ENCODE results near the gene MMRN2.

The MMRN2 gene

DNA sequence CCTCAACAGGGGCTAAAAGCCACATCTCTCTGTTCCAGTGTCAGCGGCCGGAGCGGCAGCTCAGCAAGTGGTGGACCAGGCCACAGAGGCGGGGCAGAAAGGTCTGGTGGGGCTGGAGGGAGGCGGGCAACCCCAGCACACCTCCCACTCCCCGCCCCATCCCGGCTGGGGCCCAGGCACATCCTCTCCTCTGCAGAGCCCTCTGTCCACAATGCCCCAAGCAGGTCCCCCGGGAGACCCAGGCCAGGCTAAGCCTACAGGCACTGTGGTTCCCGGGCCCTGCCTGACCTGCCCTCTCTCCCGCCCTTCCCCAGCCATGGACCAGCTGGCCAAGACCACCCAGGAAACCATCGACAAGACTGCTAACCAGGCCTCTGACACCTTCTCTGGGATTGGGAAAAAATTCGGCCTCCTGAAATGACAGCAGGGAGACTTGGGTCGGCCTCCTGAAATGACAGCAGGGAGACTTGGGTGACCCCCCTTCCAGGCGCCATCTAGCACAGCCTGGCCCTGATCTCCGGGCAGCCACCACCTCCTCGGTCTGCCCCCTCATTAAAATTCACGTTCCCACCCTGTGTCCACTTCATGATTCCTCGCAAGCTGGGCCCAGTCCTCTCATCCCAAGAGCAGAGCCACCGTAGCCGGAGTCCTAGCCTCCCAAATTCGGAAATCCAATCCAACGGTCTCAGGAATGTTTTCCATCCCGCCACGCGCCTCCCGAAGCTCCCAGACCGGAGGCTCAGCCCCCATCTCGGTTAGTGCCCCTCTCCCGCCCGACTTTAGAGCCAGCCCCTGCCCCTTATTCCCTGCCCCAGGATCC lies 13.0 kb upstream of the MMRN2 start:
- H3K27ac ChIP-seq (replicated peaks; ENCODE audit: low read length): peak overlapping the region; percentile 47
- H3K4ac ChIP-seq (ENCODE audit: low read length): no peak overlapping the region
- no peaks in the 10 kb centered on the region for H3K36me3 ChIP-seq (replicated peaks in 1 of 2; ENCODE audit: control insufficient read depth in 2 of 2, insufficient read depth in 2 of 2, low read length in 2 of 2)
- no CpG with 5 or more reads among the region's 30 CpGs for WGBS, 2 donors (ENCODE audit: extremely low coverage in 2 of 2, insufficient read length in 2 of 2, insufficient replicate concordance in 1 of 2)
- H4K91ac ChIP-seq (ENCODE audit: low read depth, low read length, poor library complexity): no peak overlapping the region
- peak overlapping the region; percentile 70 for H3K9ac ChIP-seq (ENCODE audit: low read depth, low read length, poor library complexity)
- H2BK12ac ChIP-seq (ENCODE audit: low read length): no peak overlapping the region
- peaks cover 0 to 6% of the 10 kb centered on the region in 2 donors for H3K9me3 ChIP-seq (replicated peaks in 1 of 2; ENCODE audit: control insufficient read depth in 2 of 2, insufficient read depth in 1 of 2, low read depth in 1 of 2, low read length in 2 of 2)
- H3K18ac ChIP-seq (ENCODE audit: low read length): peak overlapping the region; percentile 96
- H3K4me1 ChIP-seq (ENCODE audit: control insufficient read depth in 2 of 2, insufficient read depth in 1 of 2, low read depth in 1 of 2, low read length in 2 of 2): peaks cover 15 to 27% of the 10 kb centered on the region in 2 donors
- peak overlapping the region; percentile 99 for H2AK5ac ChIP-seq (ENCODE audit: low read depth, low read length)
- peak overlapping the region; percentile 14 for H3K14ac ChIP-seq (ENCODE audit: low read length)
- no peak for DNase-seq (ENCODE audit: low spot score)
- no peaks in the 10 kb centered on the region for H3K79me1 ChIP-seq (ENCODE audit: low read depth, low read length)
- no peak overlapping the region for H2BK120ac ChIP-seq (ENCODE audit: low read depth, low read length)
- H3K23ac ChIP-seq (ENCODE audit: low read depth, low read length, poor library complexity): peak overlapping the region; percentile 38
- H3K27me3 ChIP-seq (ENCODE audit: control insufficient read depth in 3 of 3, insufficient read depth in 3 of 3, low read depth in 1 of 3, low read length in 3 of 3): peaks cover 0 to 8% (median 0%) of the 10 kb centered on the region in 3 experiments
- H3K4me2 ChIP-seq (ENCODE audit: insufficient read depth, low read length, poor library complexity, severe bottlenecking): peak overlapping the region; percentile 79
- H4K8ac ChIP-seq (ENCODE audit: low read depth, low read length): no peak overlapping the region
- peak overlapping the region in 1 of 2 donors; percentile 79 for H3K4me3 ChIP-seq (ENCODE audit: low read length in 2 of 2)
- H2BK5ac ChIP-seq (ENCODE audit: low read length): peak overlapping the region; percentile 76
- H2AFZ ChIP-seq (ENCODE audit: low read length): peak overlapping the region; percentile 91
- H2BK15ac ChIP-seq (ENCODE audit: low read length): peak overlapping the region; percentile 90

DNA sequence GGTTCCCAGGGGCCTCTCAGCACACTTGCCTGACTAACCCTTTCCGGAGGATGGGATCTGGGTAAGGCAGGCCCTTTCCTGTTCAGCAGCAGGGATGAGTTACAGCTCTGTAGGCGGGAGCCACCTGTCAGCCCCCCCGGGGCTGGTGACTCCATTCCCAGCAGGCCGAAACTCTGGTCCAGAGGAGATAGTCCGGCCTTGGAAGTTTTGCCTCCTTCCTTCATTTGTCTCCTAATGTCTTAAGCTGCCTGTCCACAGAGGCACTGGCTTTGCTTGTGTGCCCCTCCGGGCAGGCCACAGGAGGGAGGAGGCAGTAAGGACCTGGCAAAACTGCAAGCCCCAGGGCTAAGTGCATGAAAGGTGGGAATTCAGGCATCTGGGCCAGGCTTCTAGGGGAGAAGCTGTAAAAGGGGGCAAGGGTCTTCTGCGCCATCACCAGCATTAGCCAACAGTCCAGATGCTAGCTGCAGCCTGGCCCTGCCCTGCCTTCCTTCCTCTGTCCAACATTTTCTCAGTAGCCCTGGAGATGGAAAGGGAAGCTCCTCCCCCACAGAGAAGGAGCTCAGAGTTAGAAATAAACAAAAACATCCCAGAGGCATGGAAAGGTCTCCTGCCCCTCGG lies 12.1 kb upstream of the MMRN2 start:
- WGBS, 2 donors (ENCODE audit: extremely low coverage in 2 of 2, insufficient read length in 2 of 2, insufficient replicate concordance in 1 of 2): no CpG with 5 or more reads among the region's 8 CpGs
- DNase-seq (ENCODE audit: low spot score): no peak
- Histone ChIP-seq H2BK15ac (ENCODE audit: low read length) (peak overlapping the region; percentile 78), H2BK12ac (ENCODE audit: low read length) (peak overlapping the region; percentile 36), H2BK5ac (ENCODE audit: low read length) (peak overlapping the region; percentile 19), H4K8ac (ENCODE audit: low read depth, low read length) (peak overlapping the region; percentile 58), H4K91ac (ENCODE audit: low read depth, low read length, poor library complexity) (no peak overlapping the region), H3K4ac (ENCODE audit: low read length) (no peak overlapping the region), H3K18ac (ENCODE audit: low read length) (peak overlapping the region; percentile 96), H3K4me2 (ENCODE audit: insufficient read depth, low read length, poor library complexity, severe bottlenecking) (peak overlapping the region; percentile 79), H3K36me3 (replicated peaks in 1 of 2; ENCODE audit: control insufficient read depth in 2 of 2, insufficient read depth in 2 of 2, low read length in 2 of 2) (no peaks in the 10 kb centered on the region), H3K9me3 (replicated peaks in 1 of 2; ENCODE audit: control insufficient read depth in 2 of 2, insufficient read depth in 1 of 2, low read depth in 1 of 2, low read length in 2 of 2) (peaks cover 0 to 6% of the 10 kb centered on the region in 2 donors), H3K27me3 (ENCODE audit: control insufficient read depth in 3 of 3, insufficient read depth in 3 of 3, low read depth in 1 of 3, low read length in 3 of 3) (peaks cover 0 to 8% (median 0%) of the 10 kb centered on the region in 3 experiments), H3K4me3 (ENCODE audit: low read length in 2 of 2) (no peak overlapping the region), H3K14ac (ENCODE audit: low read length) (peak overlapping the region; percentile 72), H2BK120ac (ENCODE audit: low read depth, low read length) (no peak overlapping the region), H3K27ac (replicated peaks; ENCODE audit: low read length) (peak overlapping the region; percentile 1), H3K9ac (ENCODE audit: low read depth, low read length, poor library complexity) (peak overlapping the region; percentile 56), H2AFZ (ENCODE audit: low read length) (peak overlapping the region; percentile 91), H3K23ac (ENCODE audit: low read depth, low read length, poor library complexity) (peak overlapping the region; percentile 34), H3K4me1 (ENCODE audit: control insufficient read depth in 2 of 2, insufficient read depth in 1 of 2, low read depth in 1 of 2, low read length in 2 of 2) (peaks cover 15 to 27% of the 10 kb centered on the region in 2 donors), H2AK5ac (ENCODE audit: low read depth, low read length) (peak overlapping the region; percentile 99), H3K79me1 (ENCODE audit: low read depth, low read length) (no peaks in the 10 kb centered on the region)

DNA sequence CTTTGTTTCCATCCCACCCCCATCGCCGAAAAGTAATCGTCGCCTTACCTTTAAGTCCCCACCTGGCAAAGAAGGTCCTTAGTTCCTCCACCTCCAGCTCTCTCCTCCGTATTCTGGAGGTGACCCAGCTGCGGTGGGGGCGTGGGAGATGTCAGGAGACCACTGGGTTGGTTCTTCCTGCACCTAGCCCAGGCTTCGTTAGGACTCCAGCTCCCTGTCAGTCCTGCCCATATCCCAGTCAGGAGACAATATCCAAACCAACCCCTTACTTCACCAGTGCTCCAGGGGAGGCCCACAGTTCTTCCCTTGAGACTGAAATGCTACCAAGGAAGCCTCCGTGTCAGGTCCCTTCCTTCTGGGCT lies 11.6 kb upstream of the MMRN2 start:
- Histone ChIP-seq H3K27me3 (ENCODE audit: control insufficient read depth in 3 of 3, insufficient read depth in 3 of 3, low read depth in 1 of 3, low read length in 3 of 3) (peaks cover 0 to 6% (median 0%) of the 10 kb centered on the region in 3 experiments), H3K4me1 (ENCODE audit: control insufficient read depth in 2 of 2, insufficient read depth in 1 of 2, low read depth in 1 of 2, low read length in 2 of 2) (peaks cover 15 to 27% of the 10 kb centered on the region in 2 donors), H3K9ac (ENCODE audit: low read depth, low read length, poor library complexity) (no peak overlapping the region), H3K4ac (ENCODE audit: low read length) (no peak overlapping the region), H2BK12ac (ENCODE audit: low read length) (peak overlapping the region; percentile 49), H2AK5ac (ENCODE audit: low read depth, low read length) (peak overlapping the region; percentile 88), H3K79me1 (ENCODE audit: low read depth, low read length) (no peaks in the 10 kb centered on the region), H3K14ac (ENCODE audit: low read length) (no peak overlapping the region), H3K27ac (replicated peaks; ENCODE audit: low read length) (no peak overlapping the region), H3K4me3 (ENCODE audit: low read length in 2 of 2) (no peak overlapping the region), H2AFZ (ENCODE audit: low read length) (peak overlapping the region; percentile 91), H3K36me3 (replicated peaks in 1 of 2; ENCODE audit: control insufficient read depth in 2 of 2, insufficient read depth in 2 of 2, low read length in 2 of 2) (no peaks in the 10 kb centered on the region), H3K23ac (ENCODE audit: low read depth, low read length, poor library complexity) (no peak overlapping the region), H3K9me3 (replicated peaks in 1 of 2; ENCODE audit: control insufficient read depth in 2 of 2, insufficient read depth in 1 of 2, low read depth in 1 of 2, low read length in 2 of 2) (peaks cover 0 to 6% of the 10 kb centered on the region in 2 donors), H2BK120ac (ENCODE audit: low read depth, low read length) (no peak overlapping the region), H4K8ac (ENCODE audit: low read depth, low read length) (no peak overlapping the region), H3K18ac (ENCODE audit: low read length) (peak overlapping the region; percentile 11), H2BK5ac (ENCODE audit: low read length) (peak overlapping the region; percentile 19), H2BK15ac (ENCODE audit: low read length) (peak overlapping the region; percentile 51), H3K4me2 (ENCODE audit: insufficient read depth, low read length, poor library complexity, severe bottlenecking) (no peak overlapping the region), H4K91ac (ENCODE audit: low read depth, low read length, poor library complexity) (no peak overlapping the region)
- WGBS, 2 donors (ENCODE audit: extremely low coverage in 2 of 2, insufficient read length in 2 of 2, insufficient replicate concordance in 1 of 2): no CpG with 5 or more reads among the region's 9 CpGs
- no peak for DNase-seq (ENCODE audit: low spot score)

Data from neuronal stem cell (in vitro differentiated cells).